Transverse colon (tissue), 4 donors: ENCODE data around the gene GNAQ.

Source experiments
- CTCF ChIP-seq, 5 experiments: fragments of 200-600 bp in 3 of 5; fragments of 450-650 bp in 2 of 5; sonication (generic) in 3 of 5; IDR thresholded peaks; 1 replicate in 2 of 5; 2 replicates in 3 of 5; pipeline ENCODE4 v1.5.1; 2016 to 2017; ENCODE audit warnings: antibody characterized with exemption in 5 of 5, inconsistent platforms in 3 of 5, mild to moderate bottlenecking in 2 of 5, moderate library complexity in 1 of 5
- POLR2A ChIP-seq: fragments of 450-650 bp; IDR thresholded peaks from one replicate; pipeline ENCODE4 v1.6.1; 2016; ENCODE audit warnings: antibody characterized with exemption, mild to moderate bottlenecking, moderate library complexity
- POLR2AphosphoS5 ChIP-seq, 3 donors: sonication (generic); formaldehyde crosslinking; IDR thresholded peaks; one replicate each; pipeline ENCODE4 v1.6.1; 2016; ENCODE audit warnings: antibody characterized with exemption in 3 of 3

- TF ChIP-seq POLR2A (no peak), CTCF (IDR thresholded peaks at IDR 0.05) (no peak), POLR2AphosphoS5 (IDR thresholded peaks at IDR 0.05) (no peak)
Measured at GRCh38 chr9:77753180-77753579, 278.4 kb downstream of the GNAQ start.
